Measurements from ENCODE around the gene AKAP6. TPM values are rescaled to one million over a fixed set of nuclear protein-coding genes. Genes with fewer than 3 reads are reported as not detected.

Gene AKAP6
- total RNA-seq, 1 donor from 2014 or later, result 7.7 TPM

GRCh38 chr14:32565256-32565655 lies 236.2 kb downstream of the AKAP6 start:
- ATAC-seq, result no peak
- no peaks in the 10 kb centered on the region for H3K9me3 ChIP-seq
- TF ChIP-seq CTCF (IDR thresholded peaks at IDR 0.05), result no peak
- intact Hi-C loops (cut with DNase I), result no loop called here
- H3K27me3 ChIP-seq, result no peaks in the 10 kb centered on the region
- no peak for DNase-seq
- no peak overlapping the region for H3K27ac ChIP-seq
- no peak overlapping the region for H3K4me3 ChIP-seq
- no peaks in the 10 kb centered on the region for H3K4me1 ChIP-seq
- H3K36me3 ChIP-seq, result no peaks in the 10 kb centered on the region

- TF ChIP-seq CTCF (IDR thresholded peaks at IDR 0.05), result no peak
- ATAC-seq (no peak), DNase-seq (no peak)
- H3K9me3 ChIP-seq, result no peaks in the 10 kb centered on the region
- no peak overlapping the region for H3K4me3 ChIP-seq
- no peaks in the 10 kb centered on the region for H3K4me1 ChIP-seq
- intact Hi-C loops (cut with DNase I), result no loop called here
- H3K27me3 ChIP-seq, result no peaks in the 10 kb centered on the region
- no peak overlapping the region for H3K27ac ChIP-seq
- no peaks in the 10 kb centered on the region for H3K36me3 ChIP-seq
Measured at GRCh38 chr14:32567543-32568384, 238.7 kb downstream of the AKAP6 start.

DNA sequence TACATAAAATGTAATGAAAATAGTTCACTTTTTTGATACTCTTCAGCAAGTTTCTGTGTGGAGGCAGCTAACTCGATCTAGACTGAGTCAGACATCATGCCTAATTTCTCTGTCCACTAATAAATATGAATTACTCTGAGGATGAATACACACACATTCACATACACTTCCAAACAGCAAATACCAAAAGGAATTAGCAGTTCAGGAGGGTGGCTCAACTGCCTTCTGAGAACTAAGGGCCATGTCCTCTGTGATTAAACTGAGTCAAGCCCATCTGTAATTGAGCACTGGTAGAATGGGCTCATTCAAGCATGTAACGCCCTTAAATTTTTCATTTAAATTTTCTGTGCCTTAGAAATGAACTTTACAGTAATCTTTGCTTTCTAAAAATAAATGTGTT lies 242.5 kb downstream of the AKAP6 start:
- DNase-seq (no peak), ATAC-seq (no peak)
- no peak overlapping the region for H3K4me3 ChIP-seq
- intact Hi-C loops (cut with DNase I), result no loop called here
- H3K27ac ChIP-seq, result no peak overlapping the region
- H3K36me3 ChIP-seq, result no peaks in the 10 kb centered on the region
- no peaks in the 10 kb centered on the region for H3K27me3 ChIP-seq
- TF ChIP-seq CTCF (IDR thresholded peaks at IDR 0.05), result no peak
- no peaks in the 10 kb centered on the region for H3K9me3 ChIP-seq
- no peaks in the 10 kb centered on the region for H3K4me1 ChIP-seq

DNA sequence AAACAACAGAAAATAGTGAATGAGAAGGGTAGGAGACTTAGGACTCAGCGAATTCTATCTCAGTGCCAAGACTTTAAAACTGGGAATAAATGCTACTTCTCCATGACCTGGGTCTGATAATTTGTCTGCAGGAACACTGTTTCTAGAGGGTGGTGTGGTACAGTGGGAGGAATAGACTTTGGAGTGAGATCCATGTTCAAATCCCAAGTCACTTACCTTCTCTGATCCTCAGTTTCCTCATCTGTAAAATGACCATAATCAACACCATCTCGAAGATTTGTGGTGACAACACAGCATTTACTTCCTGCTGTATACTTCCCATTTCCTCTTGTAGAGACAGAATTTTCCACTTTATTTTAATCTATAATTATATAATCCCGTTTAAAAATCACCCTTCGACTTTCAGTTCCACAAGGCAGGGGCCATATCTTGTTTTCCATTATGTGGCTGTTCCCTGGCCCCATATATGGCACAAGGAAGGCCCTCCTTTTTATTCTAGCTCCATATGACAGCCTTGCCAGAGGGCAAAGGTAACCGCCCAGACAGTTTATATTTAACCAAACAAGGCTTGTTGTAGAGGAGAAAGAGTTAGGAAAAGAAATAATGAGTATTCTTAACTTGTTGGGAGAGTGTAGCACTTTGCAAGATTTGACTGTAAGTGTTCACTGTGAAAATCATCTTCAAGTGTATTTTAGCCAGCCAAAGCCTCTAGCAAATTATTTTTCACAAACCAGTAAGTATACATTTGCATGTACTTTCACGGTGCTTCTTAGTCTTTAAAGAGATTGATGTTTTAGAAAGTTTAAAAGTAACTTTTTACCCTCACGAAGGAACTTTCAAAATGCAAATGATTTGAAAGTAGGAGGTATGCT lies 243.1 kb downstream of the AKAP6 start:
- no peaks in the 10 kb centered on the region for H3K9me3 ChIP-seq
- DNase-seq (no peak), ATAC-seq (no peak)
- no peak for TF ChIP-seq CTCF (IDR thresholded peaks at IDR 0.05)
- H3K4me1 ChIP-seq, result no peaks in the 10 kb centered on the region
- no peaks in the 10 kb centered on the region for H3K27me3 ChIP-seq
- H3K27ac ChIP-seq, result no peak overlapping the region
- H3K4me3 ChIP-seq, result no peak overlapping the region
- intact Hi-C loops (cut with DNase I), result no loop called here
- no peaks in the 10 kb centered on the region for H3K36me3 ChIP-seq

GRCh38 chr14:32572867-32573150 lies 243.7 kb downstream of the AKAP6 start:
- Histone ChIP-seq H3K27ac (no peak overlapping the region), H3K4me1 (no peaks in the 10 kb centered on the region), H3K36me3 (no peaks in the 10 kb centered on the region), H3K27me3 (no peaks in the 10 kb centered on the region), H3K9me3 (no peaks in the 10 kb centered on the region), H3K4me3 (no peak overlapping the region)
- intact Hi-C loops (cut with DNase I), result no loop called here
- DNase-seq, result no peak
- TF ChIP-seq CTCF (IDR thresholded peaks at IDR 0.05), result no peak
- ATAC-seq, result no peak
